Measurements from ENCODE around the gene ALDOB.

- TF ChIP-seq CTCF (IDR thresholded peaks at IDR 0.05; ENCODE audit: extremely low read depth in 1 of 2, insufficient read depth in 1 of 2, low read depth in 1 of 2, low read length in 2 of 2) (no peak), POLR2A (IDR thresholded peaks at IDR 0.05; ENCODE audit: low read depth, low read length) (no peak), MAX (IDR thresholded peaks at IDR 0.05; ENCODE audit: insufficient read depth, insufficient read length) (no peak), EZH2 (IDR thresholded peaks at IDR 0.05; ENCODE audit: borderline replicate concordance, low read depth, low read length, severe bottlenecking) (no peak), JUN (IDR thresholded peaks at IDR 0.05; ENCODE audit: borderline replicate concordance, insufficient read depth, insufficient read length, low read depth) (no peak), POLR2AphosphoS5 (IDR thresholded peaks at IDR 0.05; ENCODE audit: insufficient read depth, low read depth, low read length) (no peak)
These were observed 41.6 kb upstream of the ALDOB start for GRCh38 chr9:101477214-101477613.
